Activated CD8-positive, alpha-beta memory T cell treated with anti-CD3 and anti-CD28 coated beads for 48 hours (primary cell): ENCODE results near the gene LHPP.
"Not testable (repeated sequence)": the region's sequence is repeated elsewhere in the genome, so short reads cannot be mapped to it uniquely, and the experiment has no call there.

Experiments used
- DNase-seq, 3 experiments: peaks; one replicate each; pipeline ENCODE4 v3.0.0-alpha.2; 2020; ENCODE audit warnings: low read depth in 2 of 3, low spot score in 2 of 3

Gene LHPP, protein sequence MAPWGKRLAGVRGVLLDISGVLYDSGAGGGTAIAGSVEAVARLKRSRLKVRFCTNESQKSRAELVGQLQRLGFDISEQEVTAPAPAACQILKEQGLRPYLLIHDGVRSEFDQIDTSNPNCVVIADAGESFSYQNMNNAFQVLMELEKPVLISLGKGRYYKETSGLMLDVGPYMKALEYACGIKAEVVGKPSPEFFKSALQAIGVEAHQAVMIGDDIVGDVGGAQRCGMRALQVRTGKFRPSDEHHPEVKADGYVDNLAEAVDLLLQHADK

GRCh38 chr10:124461642-124462347, at the start of gene LHPP:
Gene LHPP (plus strand): TSS chr10:124461823. CDS start chr10:124461863, 40 bp downstream.
- peak; percentile 69 to 81 (median 72) for DNase-seq

GRCh38 chr10:124414076-124414475, 47.5 kb upstream of the LHPP start:
- no peak for DNase-seq

GRCh38 chr10:124415210-124415609, 46.4 kb upstream of the LHPP start:
- DNase-seq = no peak

- no peak for DNase-seq
These were observed 44.9 kb upstream of the LHPP start for GRCh38 chr10:124416733-124417132.

DNA sequence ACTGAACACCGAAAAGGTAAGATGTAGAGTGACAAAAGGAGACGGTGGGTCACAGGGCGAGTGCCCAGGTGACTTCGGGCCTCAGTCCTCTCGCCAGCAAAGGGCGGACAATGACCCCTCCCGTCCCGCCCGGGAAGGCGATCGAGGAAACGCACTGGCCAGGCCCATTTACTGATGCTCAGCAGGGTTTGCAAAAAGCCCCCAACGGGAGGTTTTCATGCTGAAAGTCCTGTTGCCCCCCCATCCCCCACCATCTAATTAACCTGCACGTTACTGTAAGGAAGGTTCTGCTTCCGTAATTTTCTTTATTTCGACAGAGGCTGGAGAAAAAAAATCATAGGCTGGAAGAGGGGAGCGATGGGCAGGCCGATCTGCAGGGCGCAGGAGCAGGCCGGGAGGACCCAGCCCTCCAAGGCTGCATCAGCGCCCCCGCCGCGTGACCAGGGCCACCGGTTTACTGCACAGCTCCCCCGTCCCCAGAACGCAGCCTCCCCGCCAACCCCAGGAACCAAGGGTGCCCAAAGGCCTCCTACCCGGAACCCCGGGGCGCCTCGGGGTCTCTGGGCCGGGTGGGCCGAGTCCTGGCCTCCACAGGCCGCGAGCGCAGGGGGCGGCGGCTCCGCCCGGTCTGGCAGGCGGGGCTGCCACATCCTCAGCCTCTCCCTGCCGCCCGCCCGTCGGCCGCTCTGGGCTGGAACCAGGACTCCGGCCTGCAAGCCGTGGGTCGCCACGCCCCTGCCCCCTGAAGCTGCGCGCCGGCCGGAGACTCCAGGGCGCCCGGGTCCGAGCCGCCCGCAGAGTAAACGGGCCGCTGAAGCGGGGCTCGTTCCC, 43.5 kb upstream of the LHPP start:
- peak; percentile 14 to 24 (median 23) for DNase-seq

DNA sequence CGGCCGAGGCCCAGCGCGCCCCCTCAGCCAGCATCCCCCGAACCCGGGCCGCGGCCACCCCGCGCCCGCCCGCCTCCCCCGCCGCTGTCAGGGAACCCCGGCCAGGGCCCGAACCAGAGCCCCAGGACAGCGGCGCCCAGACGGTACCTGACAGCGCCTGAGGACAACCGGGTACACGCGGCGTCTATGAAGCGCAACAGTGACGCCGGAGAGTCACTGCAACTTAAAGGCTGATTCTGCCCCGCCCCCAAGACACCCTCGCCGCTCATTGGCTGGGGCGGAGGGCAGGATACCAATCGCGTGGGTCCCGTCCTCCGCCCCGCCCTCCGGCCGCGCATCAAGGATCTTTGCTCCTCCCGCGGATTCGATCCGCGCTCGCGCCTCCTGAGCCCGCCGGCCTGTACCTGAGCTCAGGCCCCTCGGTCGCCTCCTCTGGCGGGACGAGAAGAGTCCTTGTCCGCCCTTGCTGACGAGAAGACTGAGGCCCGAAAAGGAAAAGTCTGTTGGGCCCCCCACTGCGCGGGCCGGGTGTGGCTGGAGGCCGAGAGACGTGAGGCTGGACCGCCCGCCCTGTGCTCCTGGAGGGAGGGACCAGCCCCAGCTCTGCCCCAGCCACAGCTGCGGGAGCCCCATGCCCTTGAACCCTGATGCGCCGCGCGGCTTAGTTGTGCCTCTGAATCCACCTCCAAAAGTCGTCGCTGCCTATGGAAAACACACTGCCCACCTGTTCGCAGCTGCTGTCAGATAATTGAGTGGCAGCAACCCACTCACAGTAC, 42.7 kb upstream of the LHPP start, which contains the start of gene OAT:
TSS of gene OAT (minus strand) at position 198 of the 776 bp plus-strand sequence. CDS start 6,752 bp downstream, outside the sequence.
- peak; percentile 84 to 88 (median 86) for DNase-seq

GRCh38 chr10:124419635-124420034, 42.0 kb upstream of the LHPP start:
- DNase-seq = no peak

DNA sequence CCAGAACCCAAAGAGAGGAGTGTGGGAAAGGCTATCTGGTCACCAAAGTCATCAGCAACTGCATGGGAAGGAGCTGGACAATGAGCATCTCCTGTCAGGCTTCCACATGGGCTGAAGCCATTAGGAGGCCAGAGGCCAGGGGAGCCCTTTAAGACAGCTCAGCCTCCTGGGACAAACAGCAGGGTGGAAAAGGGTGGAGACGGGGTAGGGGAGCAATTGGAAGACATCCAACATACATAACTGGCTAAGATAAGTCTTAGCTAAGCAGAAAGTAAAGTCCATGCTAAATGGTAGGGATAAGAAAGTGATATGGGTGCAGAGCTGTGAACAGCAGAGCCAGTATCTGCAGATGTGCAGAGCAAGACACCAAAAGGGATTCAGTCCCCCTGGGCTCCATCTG, 41.4 kb upstream of the LHPP start:
- no peak for DNase-seq

DNA sequence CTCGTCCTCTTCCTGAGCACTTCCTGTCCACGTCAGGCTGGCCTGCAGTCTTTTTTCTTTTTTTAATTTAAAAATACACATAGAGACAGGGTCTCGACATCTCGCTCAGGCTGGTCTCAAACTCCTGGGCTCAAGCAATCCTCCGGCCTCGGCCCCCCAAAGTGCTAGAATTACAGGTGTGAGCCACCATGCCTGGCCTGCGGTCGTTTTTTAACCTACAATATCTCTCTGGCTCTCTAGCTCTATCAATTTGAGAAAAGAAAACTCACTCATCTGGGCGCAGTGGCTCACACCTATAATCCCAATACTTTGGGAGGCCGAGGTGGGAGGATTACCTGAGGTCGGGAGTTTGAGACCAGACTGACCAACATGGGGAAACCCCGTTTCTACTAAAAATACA, 38.9 kb upstream of the LHPP start:
- no peak for DNase-seq

DNA sequence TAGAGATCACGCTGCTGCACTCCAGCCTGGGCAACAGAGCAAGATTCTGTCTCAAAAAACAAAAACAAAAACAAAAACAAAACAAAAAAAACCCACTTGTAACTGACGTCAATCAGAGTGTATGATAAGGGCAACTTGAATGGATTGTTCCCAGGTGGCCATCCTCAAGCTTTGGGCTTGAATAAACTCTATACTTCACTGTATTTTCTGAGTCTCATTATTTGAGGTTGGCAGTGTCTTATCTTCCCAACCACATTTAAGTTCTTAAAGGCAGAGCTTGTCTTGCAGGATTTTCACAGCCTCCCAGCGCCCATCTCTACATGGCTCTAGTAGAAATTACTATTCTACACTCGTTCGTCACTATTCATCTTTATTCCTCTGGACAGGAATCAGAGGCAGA, 37.8 kb upstream of the LHPP start:
- no peak for DNase-seq

- no peak for DNase-seq
These were observed 36.2 kb upstream of the LHPP start for GRCh38 chr10:124425227-124425962.

DNA sequence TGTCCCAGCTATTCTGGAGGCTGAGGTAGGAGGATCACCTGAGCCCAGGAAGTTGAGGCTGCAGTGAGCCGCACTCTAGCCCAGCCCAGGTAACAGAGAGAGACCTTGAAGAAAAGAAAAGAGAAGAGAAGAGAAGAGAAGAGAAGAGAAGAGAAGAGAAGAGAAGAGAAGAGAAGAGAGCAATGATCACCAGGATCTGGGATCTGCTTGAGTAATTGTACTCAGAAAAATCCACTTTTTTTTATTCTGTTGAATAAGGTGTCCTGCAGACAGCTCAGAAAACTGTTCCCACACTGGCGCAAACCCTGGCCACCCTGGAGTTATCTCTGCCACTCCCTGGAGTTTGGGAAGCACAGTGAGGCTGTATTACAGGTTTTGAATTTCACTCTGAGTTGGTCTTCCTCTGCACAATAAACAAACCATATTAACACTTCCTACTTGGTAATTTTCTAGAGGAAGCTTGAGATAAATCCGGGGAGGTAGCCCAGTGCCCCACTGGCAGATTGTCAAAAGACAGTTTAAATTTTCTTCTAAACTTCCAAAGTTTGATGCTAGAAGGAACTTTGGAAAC, 33.3 kb upstream of the LHPP start:
- DNase-seq = no peak

DNA sequence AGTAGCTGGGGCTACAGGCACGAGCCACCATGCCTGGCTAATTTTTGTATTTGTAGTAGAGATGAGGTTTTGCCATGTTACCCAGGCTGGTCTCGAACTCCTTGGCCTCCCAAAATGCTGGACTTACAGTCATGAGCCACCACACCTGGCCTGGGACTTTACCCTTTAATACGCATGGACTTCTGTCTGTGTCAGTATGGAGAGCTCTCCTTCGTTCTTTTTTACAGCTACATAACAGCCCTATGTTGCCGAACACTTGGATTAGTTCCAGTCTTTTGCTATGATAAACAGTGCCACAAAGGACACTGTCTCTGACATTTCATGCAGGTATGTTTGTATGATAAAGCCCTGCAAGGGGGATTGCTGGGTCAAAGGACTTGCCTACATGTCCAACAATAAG, 32.0 kb upstream of the LHPP start:
- DNase-seq = no peak

DNA sequence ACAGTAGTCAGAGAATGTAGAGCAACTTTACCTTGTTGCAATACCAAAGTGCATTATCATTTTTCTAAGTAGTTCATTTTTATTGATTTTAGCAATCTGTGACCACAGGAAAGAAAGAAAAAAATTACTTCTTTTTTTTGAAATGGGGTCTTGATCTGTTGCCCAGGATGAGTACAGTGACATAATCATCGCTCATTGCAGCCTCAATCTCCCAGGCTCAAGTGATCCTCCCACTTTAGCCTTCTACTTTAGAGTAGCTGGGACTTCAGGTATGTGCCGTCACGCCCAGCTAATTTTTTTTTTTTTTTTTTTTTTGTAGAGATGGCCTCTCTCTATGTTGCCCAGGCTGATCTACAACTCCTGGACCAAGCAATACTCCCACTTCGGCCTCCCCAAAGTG, 31.5 kb upstream of the LHPP start:
- no peak for DNase-seq

GRCh38 chr10:124433461-124433860, 28.2 kb upstream of the LHPP start:
- DNase-seq = no peak

DNA sequence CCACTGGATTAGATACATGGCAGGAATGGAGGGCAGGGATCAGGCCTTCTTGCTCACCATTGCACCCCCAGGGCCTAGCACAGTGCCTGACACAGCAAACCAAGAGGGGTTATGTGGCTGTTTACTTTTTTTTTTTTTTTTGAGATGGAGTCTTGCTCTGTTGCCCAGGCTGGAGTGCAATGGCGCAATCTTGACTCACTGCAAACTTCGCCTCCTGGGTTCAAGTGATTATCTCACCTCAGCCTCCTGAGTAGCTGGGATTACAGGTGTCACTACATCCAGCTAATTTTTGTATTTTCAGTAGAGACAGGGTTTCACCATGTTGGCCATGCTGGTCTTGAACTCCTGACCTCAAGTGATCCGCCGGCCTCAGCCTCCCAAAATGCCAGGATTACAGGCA, 25.9 kb upstream of the LHPP start:
- DNase-seq = not testable (repeated sequence)

GRCh38 chr10:124436191-124436638, 25.4 kb upstream of the LHPP start:
- DNase-seq = no peak

DNA sequence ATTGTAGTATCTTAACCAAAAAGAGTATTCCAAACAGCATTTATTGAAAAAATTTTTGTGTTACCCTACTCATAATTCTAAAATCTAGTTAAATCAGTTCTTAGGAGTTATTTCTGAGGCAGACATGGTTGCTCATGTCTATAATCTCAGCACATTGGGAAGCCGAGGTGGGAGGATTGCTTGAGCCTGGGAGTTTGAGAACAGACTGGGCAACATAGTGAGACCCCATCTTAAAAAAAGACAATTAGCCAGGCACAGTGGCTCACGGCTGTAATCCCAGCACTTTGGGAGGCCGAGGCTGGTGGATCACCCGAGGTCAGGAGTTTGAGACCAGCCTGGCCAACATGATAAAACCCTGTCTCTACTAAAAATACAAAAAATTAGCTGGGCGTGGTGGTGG, 19.9 kb upstream of the LHPP start:
- DNase-seq = not testable (repeated sequence)

DNA sequence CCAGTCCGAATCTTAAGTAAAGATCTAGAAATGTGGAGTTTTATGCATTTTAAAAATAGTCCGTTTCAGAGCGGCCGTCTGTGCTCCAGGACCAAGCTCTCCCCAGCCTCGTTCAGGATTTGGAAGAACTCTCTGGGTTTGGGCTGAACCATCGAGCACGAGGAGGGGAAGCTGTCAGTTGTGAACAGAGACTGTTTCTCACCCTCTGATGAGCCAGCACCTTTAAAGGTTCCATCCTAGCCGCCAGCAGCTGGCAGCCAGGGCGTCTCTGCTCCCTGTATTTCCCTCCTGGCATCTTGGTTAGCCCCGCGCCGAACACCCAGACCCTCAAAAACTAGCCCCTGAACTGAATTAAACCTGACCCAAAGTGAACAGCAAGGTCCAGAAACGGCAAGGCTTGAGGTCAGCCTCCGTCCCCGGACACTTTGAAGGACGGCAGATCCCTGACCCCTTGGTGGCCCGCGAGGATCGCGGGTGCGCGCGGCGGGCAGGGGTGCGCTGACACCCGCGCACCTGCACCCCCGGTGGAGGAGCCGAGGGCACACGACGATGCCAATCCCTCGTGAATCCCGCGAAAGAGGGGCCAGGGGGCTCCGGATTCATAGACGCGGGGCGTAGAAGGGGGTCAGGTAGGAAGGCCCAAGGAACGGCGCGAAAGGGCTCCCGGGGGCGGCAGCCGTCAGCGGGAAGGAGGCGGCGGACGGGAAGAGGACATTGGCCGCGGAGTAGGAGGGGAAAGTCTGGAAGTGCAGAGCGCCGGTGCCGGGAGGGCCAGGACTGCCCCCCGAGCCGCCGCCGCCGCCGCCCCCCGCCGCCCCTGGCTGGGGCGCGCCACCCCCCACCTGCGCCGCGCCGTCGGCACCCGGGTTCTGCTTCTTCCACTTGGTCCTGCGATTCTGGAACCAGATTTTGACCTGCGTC, 14.5 kb upstream of the LHPP start:
- no peak for DNase-seq
